PC-3 (cell line): ENCODE results near the gene ZHX3. TPM values are rescaled to one million over a fixed set of nuclear protein-coding genes. Genes with fewer than 3 reads are reported as not detected.
A peak's percentile ranks its signal among the peaks of the same experiment; 100 is the strongest.

Source experiments
- ATAC-seq: fragments of 200-7000 bp; cut with Tn5 transposase; 2 replicates; pipeline ENCODE4 v1.9.1; 2020; ENCODE audit warnings: mild to moderate bottlenecking, moderate library complexity
- BruUV-seq: library from RNA; stranded (reverse); fragments of 400-500 nt; replicated peaks from 2 replicates; lab custom pipeline; 2021; lab: Mats Ljungman, UMichigan
- CTCF ChIA-PET: fragments of 300-600 bp; sonication (Branson Sonifier 250); formaldehyde crosslinking; loops from one replicate; lab custom pipeline; 2022; ENCODE audit warnings: antibody characterized with exemption; lab: Charles Lee
- POLR2A ChIA-PET: fragments of 300-600 bp; sonication (Branson Sonifier 250); formaldehyde crosslinking; loops from one replicate; lab custom pipeline; 2022; ENCODE audit warnings: antibody characterized with exemption; ENCODE audit not compliant: unreplicated experiment; lab: Charles Lee
- DNase-seq: peaks from one replicate; pipeline ENCODE4 v3.0.0-alpha.2; 2015
- H2AFZ ChIP-seq: fragments of 300-600 bp; sonication (generic); 2 replicates; pipeline ENCODE4 v1.6.0; 2016; ENCODE audit warnings: antibody characterized with exemption, low read length
- H3F3A ChIP-seq: fragments of 300-600 bp; sonication (generic); one replicate; pipeline ENCODE4 v1.6.0; 2017; ENCODE audit warnings: antibody characterized with exemption, low read length, control low read depth, mild to moderate bottlenecking; ENCODE audit not compliant: unreplicated experiment
- H3K27ac ChIP-seq: fragments of 300-600 bp; sonication (generic); 2 replicates; pipeline ENCODE4 v1.5.1; 2016; ENCODE audit warnings: mild to moderate bottlenecking, low read length
- H3K27me3 ChIP-seq: fragments of 300-600 bp; sonication (generic); 2 replicates; pipeline ENCODE4 v1.6.1; 2016; ENCODE audit warnings: low read length, mixed read lengths
- H3K36me3 ChIP-seq: fragments of 300-600 bp; sonication (generic); 2 replicates; pipeline ENCODE4 v1.6.1; 2016; ENCODE audit warnings: low read depth, mixed run types, low read length, mixed read lengths
- H3K4me1 ChIP-seq: fragments of 300-600 bp; sonication (generic); 2 replicates; pipeline ENCODE4 v1.5.1; 2016; ENCODE audit warnings: low read length; ENCODE audit not compliant: insufficient read depth
- H3K4me2 ChIP-seq: fragments of 300-600 bp; sonication (generic); 2 replicates; pipeline ENCODE4 v1.6.0; 2016; ENCODE audit warnings: low read length
- H3K4me3 ChIP-seq: fragments of 300-600 bp; sonication (generic); 2 replicates; pipeline ENCODE4 v1.5.1; 2016; ENCODE audit warnings: mild to moderate bottlenecking, low read length, mixed read lengths
- H3K79me2 ChIP-seq: fragments of 300-600 bp; sonication (generic); 2 replicates; pipeline ENCODE4 v1.6.1; 2017; ENCODE audit warnings: low read length, mixed read lengths
- H3K9ac ChIP-seq: fragments of 300-600 bp; sonication (generic); 2 replicates; pipeline ENCODE4 v1.6.0; 2016; ENCODE audit warnings: mild to moderate bottlenecking, low read length
- H3K9me2 ChIP-seq: fragments of 300-600 bp; sonication (generic); replicated peaks from 2 replicates; pipeline ENCODE4 v1.6.1; 2016; ENCODE audit warnings: mixed run types, low read length, mixed read lengths
- H3K9me3 ChIP-seq: fragments of 300-600 bp; sonication (generic); 2 replicates; pipeline ENCODE4 v1.6.1; 2016; ENCODE audit warnings: low read length, mixed read lengths
- H4K20me1 ChIP-seq: fragments of 300-600 bp; sonication (generic); 2 replicates; pipeline ENCODE4 v1.6.1; 2016; ENCODE audit warnings: low read length, mixed read lengths
- EZH2 ChIP-seq: fragments of 300-600 bp; sonication (generic); IDR thresholded peaks from one replicate; pipeline ENCODE4 v1.6.1; 2017; ENCODE audit warnings: antibody characterized with exemption, mild to moderate bottlenecking, low read length; ENCODE audit not compliant: unreplicated experiment
- EZH2phosphoT487 ChIP-seq: fragments of 300-600 bp; sonication (generic); IDR thresholded peaks from 2 replicates; pipeline ENCODE4 v1.6.1; 2018; ENCODE audit warnings: mild to moderate bottlenecking, antibody characterized with exemption, low read length, borderline replicate concordance
- intact Hi-C: fragments of 100-400 bp; cut with micrococcal nuclease; formaldehyde crosslinking; loops from 2 replicates; pipeline ENCODE4 v1.9.0; 2023
- total RNA-seq: library from RNA; depleted of rRNA; stranded (reverse); fragments of >200 nt; gene quantifications from 2 replicates; pipeline ENCODE4 v1.2.3, GENCODE V29; 2014
- TF ChIP-seq, protein P1 (sequence below): fragments of 300-600 bp; sonication (generic); conservative IDR thresholded peaks from 2 replicates; pipeline ENCODE4 v1.5.1; 2017; ENCODE audit warnings: antibody characterized with exemption, low read depth, mild to moderate bottlenecking, low read length

ZHX3 gene
- total RNA-seq, 1 experiment from 2014 or later = 14.0 TPM

DNA sequence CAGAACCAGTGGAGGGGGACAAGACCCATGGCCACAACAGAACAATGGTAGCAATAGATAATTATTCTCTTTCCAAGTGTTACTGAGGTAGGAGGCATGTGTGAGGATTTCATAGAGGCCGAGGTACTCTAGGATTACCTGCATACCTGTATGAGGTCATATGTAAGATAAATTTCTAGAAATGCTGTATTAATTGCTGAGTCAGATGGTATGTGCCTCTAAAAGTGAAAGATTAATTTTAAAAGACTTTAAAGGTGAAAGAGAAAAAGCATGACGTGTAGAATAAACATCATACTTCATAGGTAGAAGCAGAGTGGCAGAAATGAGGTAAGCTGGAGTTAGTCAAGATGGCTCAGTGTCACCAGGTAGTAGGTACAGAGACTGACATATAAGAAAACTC lies 51.6 kb downstream of the ZHX3 start:
- Histone ChIP-seq H3K79me2 (no peaks in the 10 kb centered on the region), H3K9me2 (no peaks in the 10 kb centered on the region), H3F3A (no peaks in the 10 kb centered on the region), H3K4me2 (no peak overlapping the region), H3K27me3 (no peaks in the 10 kb centered on the region), H3K9me3 (no peaks in the 10 kb centered on the region), H2AFZ (no peak overlapping the region), H3K9ac (no peak overlapping the region), H3K4me1 (peaks cover 9% of the 10 kb centered on the region; the same call in 1 of the 2 replicates), H3K36me3 (no peaks in the 10 kb centered on the region), H3K4me3 (no peak overlapping the region), H3K27ac (no peak overlapping the region), H4K20me1 (no peaks in the 10 kb centered on the region)
- ChIA-PET CTCF (no interaction called here), POLR2A (no interaction called here)
- BruUV-seq = no TSS peak
- ATAC-seq (no peak), DNase-seq (no peak)
- no peak for TF ChIP-seq EZH2phosphoT487
- TF ChIP-seq EZH2 = no peak
- TF ChIP-seq, protein P1, sequence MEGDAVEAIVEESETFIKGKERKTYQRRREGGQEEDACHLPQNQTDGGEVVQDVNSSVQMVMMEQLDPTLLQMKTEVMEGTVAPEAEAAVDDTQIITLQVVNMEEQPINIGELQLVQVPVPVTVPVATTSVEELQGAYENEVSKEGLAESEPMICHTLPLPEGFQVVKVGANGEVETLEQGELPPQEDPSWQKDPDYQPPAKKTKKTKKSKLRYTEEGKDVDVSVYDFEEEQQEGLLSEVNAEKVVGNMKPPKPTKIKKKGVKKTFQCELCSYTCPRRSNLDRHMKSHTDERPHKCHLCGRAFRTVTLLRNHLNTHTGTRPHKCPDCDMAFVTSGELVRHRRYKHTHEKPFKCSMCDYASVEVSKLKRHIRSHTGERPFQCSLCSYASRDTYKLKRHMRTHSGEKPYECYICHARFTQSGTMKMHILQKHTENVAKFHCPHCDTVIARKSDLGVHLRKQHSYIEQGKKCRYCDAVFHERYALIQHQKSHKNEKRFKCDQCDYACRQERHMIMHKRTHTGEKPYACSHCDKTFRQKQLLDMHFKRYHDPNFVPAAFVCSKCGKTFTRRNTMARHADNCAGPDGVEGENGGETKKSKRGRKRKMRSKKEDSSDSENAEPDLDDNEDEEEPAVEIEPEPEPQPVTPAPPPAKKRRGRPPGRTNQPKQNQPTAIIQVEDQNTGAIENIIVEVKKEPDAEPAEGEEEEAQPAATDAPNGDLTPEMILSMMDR = no peak
- intact Hi-C loops = no loop called here

DNA sequence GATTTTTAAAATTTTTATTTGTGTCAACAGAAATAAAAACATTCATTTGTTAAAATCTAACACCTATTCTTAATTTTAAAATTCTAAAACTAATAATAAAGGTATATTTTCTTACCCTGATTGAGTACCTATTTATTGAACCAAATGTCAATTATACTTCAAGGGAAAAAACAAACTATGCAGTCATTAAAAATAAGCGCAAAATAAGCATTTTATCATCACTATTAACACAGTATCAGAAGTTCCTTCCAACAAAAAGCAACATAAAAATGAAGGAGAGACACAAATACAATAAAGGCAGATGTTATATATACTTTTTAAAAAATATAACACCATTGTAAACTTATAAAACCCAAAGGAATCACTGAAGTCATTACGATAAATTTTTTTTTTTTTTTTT lies 52.7 kb downstream of the ZHX3 start:
- no peak overlapping the region for H3K4me3 ChIP-seq
- DNase-seq (no peak), ATAC-seq (no peak)
- H3K4me1 ChIP-seq = peaks cover 9% of the 10 kb centered on the region; the same call in 1 of the 2 replicates
- TF ChIP-seq, protein P1 = no peak
- no peak for TF ChIP-seq EZH2phosphoT487
- no peak for TF ChIP-seq EZH2
- no peaks in the 10 kb centered on the region for H3F3A ChIP-seq
- H3K27me3 ChIP-seq = no peaks in the 10 kb centered on the region
- H4K20me1 ChIP-seq = no peaks in the 10 kb centered on the region
- no peaks in the 10 kb centered on the region for H3K9me2 ChIP-seq
- no TSS peak for BruUV-seq
- H3K9me3 ChIP-seq = no peaks in the 10 kb centered on the region
- H3K4me2 ChIP-seq = no peak overlapping the region
- CTCF ChIA-PET = no interaction called here
- no peaks in the 10 kb centered on the region; the same call in 1 of the 2 replicates for H3K36me3 ChIP-seq
- no peaks in the 10 kb centered on the region for H3K79me2 ChIP-seq
- POLR2A ChIA-PET = no interaction called here
- no peak overlapping the region for H3K9ac ChIP-seq
- H3K27ac ChIP-seq = no peak overlapping the region
- intact Hi-C loops = no loop called here
- H2AFZ ChIP-seq = no peak overlapping the region

DNA sequence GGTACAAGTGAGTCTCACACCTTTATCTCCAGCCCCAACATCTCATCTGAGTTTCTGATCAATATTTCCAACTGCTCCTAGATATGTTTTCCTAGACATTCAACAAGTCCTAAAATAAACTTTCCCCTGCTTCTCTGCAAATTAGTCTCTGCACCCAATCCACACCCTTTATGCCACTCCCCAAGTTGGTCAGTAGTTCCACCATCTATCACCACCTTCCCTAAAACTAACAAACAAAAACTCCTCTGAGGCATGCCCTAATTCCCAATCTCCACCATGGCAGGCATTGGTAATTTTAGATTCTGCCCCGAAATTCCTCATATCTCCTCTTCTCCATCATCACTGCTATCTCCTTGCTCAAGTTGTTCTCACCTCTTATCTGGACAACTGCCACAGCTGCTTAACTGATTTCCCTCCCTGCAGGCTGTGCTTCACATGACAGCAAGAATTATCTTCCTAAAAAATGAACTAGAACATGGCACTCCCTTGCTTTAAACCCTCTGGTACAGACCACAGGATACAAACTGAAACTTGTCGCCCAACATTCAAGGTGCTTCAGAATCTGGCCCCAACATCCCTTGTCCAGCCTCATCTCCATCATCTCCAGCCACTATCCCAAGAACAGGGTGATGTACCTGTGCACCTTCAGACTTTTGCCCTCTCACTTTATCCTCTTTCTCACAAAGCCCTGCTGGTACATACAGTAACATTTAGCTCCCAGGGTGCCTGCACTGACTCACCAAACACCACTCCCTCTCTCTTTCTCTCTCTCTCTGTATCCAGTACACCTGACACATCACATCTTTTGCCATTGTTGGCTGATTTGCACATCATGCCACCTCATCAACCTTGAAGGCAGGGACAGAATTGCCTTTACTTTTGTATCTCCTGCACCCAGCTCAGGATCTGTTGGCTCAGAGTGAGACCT lies 55.5 kb downstream of the ZHX3 start:
- DNase-seq (peak; percentile 15), ATAC-seq (peak; percentile 72)
- POLR2A ChIA-PET = interaction anchor here (0.6 kb wide), 1 partner anchor 12 kb away, joined by 3 read pairs; no protein-coding TSS in a partner anchor
- no peaks in the 10 kb centered on the region for H3F3A ChIP-seq
- intact Hi-C loops = no loop called here
- no peaks in the 10 kb centered on the region for H3K4me1 ChIP-seq
- H3K4me2 ChIP-seq = no peak overlapping the region
- CTCF ChIA-PET = no interaction called here
- no peak overlapping the region for H3K4me3 ChIP-seq
- no peaks in the 10 kb centered on the region for H3K9me2 ChIP-seq
- H4K20me1 ChIP-seq = no peaks in the 10 kb centered on the region
- no peaks in the 10 kb centered on the region; the same call in 1 of the 2 replicates for H3K36me3 ChIP-seq
- BruUV-seq = no TSS peak
- H3K9ac ChIP-seq = no peak overlapping the region
- no peaks in the 10 kb centered on the region for H3K9me3 ChIP-seq
- H2AFZ ChIP-seq = no peak overlapping the region
- H3K27me3 ChIP-seq = no peaks in the 10 kb centered on the region
- H3K79me2 ChIP-seq = no peaks in the 10 kb centered on the region
- no peak overlapping the region for H3K27ac ChIP-seq
- TF ChIP-seq EZH2phosphoT487 (no peak), EZH2 (no peak)
- TF ChIP-seq, protein P1 = no peak
